WTC11 (cell line): ENCODE data around the gene ZC3H13. TPM values are rescaled to one million over a fixed set of nuclear protein-coding genes. Genes with fewer than 3 reads are reported as not detected.

Source experiments
- ATAC-seq: fragments of 200-7000 bp; cut with Tn5 transposase; 2 replicates; pipeline ENCODE4 v1.10.0; 2021; ENCODE audit warnings: mild to moderate bottlenecking, moderate library complexity
- CTCF ChIA-PET: fragments of 300-600 bp; sonication (Branson Sonifier 250); formaldehyde crosslinking; loops from one replicate; lab custom pipeline; 2021; ENCODE audit warnings: antibody characterized with exemption; lab: Charles Lee
- POLR2A ChIA-PET: fragments of 350-600 bp; sonication (Branson Sonifier 250); formaldehyde crosslinking; loops from one replicate; lab custom pipeline; 2021; ENCODE audit warnings: antibody characterized with exemption; lab: Charles Lee
- DNase-seq: peaks from one replicate; pipeline ENCODE4 v3.0.0; 2021; ENCODE audit warnings: low spot score
- H3K27ac Mint-ChIP-seq: 2 replicates; pipeline ENCODE4 v1.8.0; 2021; ENCODE audit warnings: mixed read lengths
- H3K27me3 Mint-ChIP-seq: 2 replicates; pipeline ENCODE4 v1.8.0; 2021; ENCODE audit warnings: low read depth, mild to moderate bottlenecking, moderate library complexity, mixed read lengths
- H3K36me3 Mint-ChIP-seq: 2 replicates; pipeline ENCODE4 v1.8.0; 2021; ENCODE audit warnings: mixed read lengths
- H3K4me1 Mint-ChIP-seq: 2 replicates; pipeline ENCODE4 v1.8.0; 2022; ENCODE audit warnings: mixed read lengths
- H3K4me3 Mint-ChIP-seq: 2 replicates; pipeline ENCODE4 v1.8.0; 2021; ENCODE audit warnings: mild to moderate bottlenecking, moderate library complexity, mixed read lengths
- H3K9me3 Mint-ChIP-seq: 2 replicates; pipeline ENCODE4 v1.8.0; 2021; ENCODE audit warnings: mixed read lengths
- CREB1 ChIP-seq: sonication (generic); formaldehyde crosslinking; IDR thresholded peaks from 2 replicates; pipeline ENCODE4 v1.8.0; 2023; ENCODE audit warnings: mild to moderate bottlenecking, missing genetic modification reagents
- CREM ChIP-seq: sonication (generic); formaldehyde crosslinking; IDR thresholded peaks from 2 replicates; pipeline ENCODE4 v1.8.1; 2022; ENCODE audit warnings: mild to moderate bottlenecking, missing genetic modification reagents, moderate library complexity
- ETV6 ChIP-seq: sonication (generic); formaldehyde crosslinking; IDR thresholded peaks from 2 replicates; pipeline ENCODE4 v1.8.1; 2022; ENCODE audit warnings: mild to moderate bottlenecking, missing genetic modification reagents
- HMGA2 ChIP-seq: fragments of 250-450 bp; sonication (Bioruptor Pico); IDR thresholded peaks from 2 replicates; pipeline ENCODE4 v1.4.0; 2021; ENCODE audit warnings: mild to moderate bottlenecking, moderate library complexity
- IRF2 ChIP-seq: sonication (generic); formaldehyde crosslinking; IDR thresholded peaks from 2 replicates; pipeline ENCODE4 v1.8.0; 2022; ENCODE audit warnings: low read depth, missing genetic modification reagents, borderline replicate concordance
- KAT7 ChIP-seq: sonication (generic); formaldehyde crosslinking; IDR thresholded peaks from 2 replicates; pipeline ENCODE4 v1.8.1; 2023; ENCODE audit warnings: missing genetic modification reagents, mild to moderate bottlenecking, borderline replicate concordance
- MXD4 ChIP-seq: fragments of 250-450 bp; sonication (Bioruptor Pico); IDR thresholded peaks from 2 replicates; pipeline ENCODE4 v1.8.0; 2021; ENCODE audit warnings: mild to moderate bottlenecking, moderate library complexity, borderline replicate concordance
- NFE2L1 ChIP-seq: sonication (generic); formaldehyde crosslinking; IDR thresholded peaks from 2 replicates; pipeline ENCODE4 v1.8.1; 2023; ENCODE audit warnings: missing genetic modification reagents
- NFYB ChIP-seq: sonication (generic); formaldehyde crosslinking; conservative IDR thresholded peaks from 2 replicates; pipeline ENCODE4 v1.8.0; 2022; ENCODE audit warnings: low read depth, missing genetic modification reagents
- NR1H2 ChIP-seq: sonication (generic); formaldehyde crosslinking; IDR thresholded peaks from 2 replicates; pipeline ENCODE4 v1.9.0; 2021; ENCODE audit warnings: mild to moderate bottlenecking, moderate library complexity, missing genetic modification reagents
- NR2C2 ChIP-seq: sonication (generic); formaldehyde crosslinking; IDR thresholded peaks from 2 replicates; pipeline ENCODE4 v1.8.0; 2022; ENCODE audit warnings: mild to moderate bottlenecking, missing genetic modification reagents
- NR3C1 ChIP-seq: sonication (generic); formaldehyde crosslinking; conservative IDR thresholded peaks from 2 replicates; pipeline ENCODE4 v1.8.1; 2023; ENCODE audit warnings: low read depth, mild to moderate bottlenecking, missing genetic modification reagents
- PRRX2 ChIP-seq: fragments of 250-450 bp; sonication (Bioruptor Pico); IDR thresholded peaks from 2 replicates; pipeline ENCODE4 v1.8.0; 2021; ENCODE audit warnings: mild to moderate bottlenecking
- TEAD1 ChIP-seq: sonication (generic); formaldehyde crosslinking; IDR thresholded peaks from 2 replicates; pipeline ENCODE4 v1.8.0; 2022; ENCODE audit warnings: mild to moderate bottlenecking, missing genetic modification reagents
- ZBTB21 ChIP-seq: sonication (generic); formaldehyde crosslinking; IDR thresholded peaks from 2 replicates; pipeline ENCODE4 v1.8.1; 2023; ENCODE audit warnings: mild to moderate bottlenecking, missing genetic modification reagents, borderline replicate concordance
- ZNF219 ChIP-seq: sonication (generic); formaldehyde crosslinking; IDR thresholded peaks from 2 replicates; pipeline ENCODE4 v1.8.0; 2023; ENCODE audit warnings: missing genetic modification reagents, mild to moderate bottlenecking, borderline replicate concordance
- ZNF416 ChIP-seq: fragments of 250-450 bp; sonication (Bioruptor Pico); IDR thresholded peaks from 2 replicates; pipeline ENCODE4 v1.9.0; 2021; ENCODE audit warnings: mild to moderate bottlenecking, inconsistent platforms
- ZNF671 ChIP-seq: fragments of 250-450 bp; sonication (Bioruptor Pico); IDR thresholded peaks from 2 replicates; pipeline ENCODE4 v1.8.0; 2021; ENCODE audit warnings: mild to moderate bottlenecking
- total RNA-seq: library from RNA; stranded (reverse); gene quantifications from 3 replicates; pipeline ENCODE4 v1.2.3, GENCODE V29; 2021
- TF ChIP-seq, protein P1 (sequence below): sonication (generic); formaldehyde crosslinking; IDR thresholded peaks from 2 replicates; pipeline ENCODE4 v1.8.0; 2022; ENCODE audit warnings: missing genetic modification reagents
- TF ChIP-seq, protein P2 (sequence below): sonication (generic); formaldehyde crosslinking; IDR thresholded peaks from 2 replicates; pipeline ENCODE4 v1.8.0; 2022; ENCODE audit warnings: mild to moderate bottlenecking, missing genetic modification reagents
- TF ChIP-seq, protein P3 (sequence below): sonication (generic); formaldehyde crosslinking; IDR thresholded peaks from 2 replicates; pipeline ENCODE4 v1.8.1; 2023; ENCODE audit warnings: mild to moderate bottlenecking, missing genetic modification reagents, moderate library complexity
- TF ChIP-seq, protein P4 (sequence below): sonication (generic); formaldehyde crosslinking; IDR thresholded peaks from 2 replicates; pipeline ENCODE4 v1.8.1; 2023; ENCODE audit warnings: mild to moderate bottlenecking, missing genetic modification reagents
- TF ChIP-seq, protein P5 (sequence below): sonication (generic); formaldehyde crosslinking; IDR thresholded peaks from 2 replicates; pipeline ENCODE4 v1.8.1; 2022; ENCODE audit warnings: mild to moderate bottlenecking, missing genetic modification reagents, moderate library complexity, borderline replicate concordance
- TF ChIP-seq, protein P6 (sequence below): sonication (generic); formaldehyde crosslinking; IDR thresholded peaks from 2 replicates; pipeline ENCODE4 v1.8.1; 2022; ENCODE audit warnings: missing genetic modification reagents, borderline replicate concordance

The ZC3H13 gene
- total RNA-seq, 1 experiment from 2014 or later, result 49.7 TPM

DNA sequence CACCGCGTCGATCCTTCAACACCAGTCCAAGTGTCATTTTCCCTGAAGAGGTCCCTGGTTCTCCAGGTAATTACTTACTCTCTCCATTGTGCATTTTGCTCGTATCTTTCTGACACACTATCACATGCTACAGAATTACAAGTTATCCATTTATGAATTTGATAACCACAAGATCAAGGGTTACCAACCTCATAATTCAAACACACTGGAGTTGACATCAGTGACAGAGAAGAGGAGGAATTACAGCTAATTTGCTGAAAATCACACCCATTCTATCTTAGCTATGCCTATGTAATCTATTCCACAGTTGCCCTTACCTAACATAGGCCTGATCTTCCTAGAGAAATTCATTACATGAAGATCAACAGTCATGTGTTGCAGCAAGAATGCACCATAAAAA is 14.2 kb downstream of the ZC3H13 start:
- ATAC-seq, result no peak
- no peaks in the 10 kb centered on the region for H3K27me3 Mint-ChIP-seq
- POLR2A ChIA-PET, result no interaction called here
- TF ChIP-seq NR2C2 (CRISPR knock-in tag) (no peak), NFE2L1 (CRISPR knock-in tag) (no peak), TEAD1 (CRISPR knock-in tag) (no peak)
- TF ChIP-seq, all 79 proteins: peak for 0
- Mint-ChIP-seq H3K4me1 (no peaks in the 10 kb centered on the region), H3K36me3 (peaks cover 37% of the 10 kb centered on the region), H3K27ac (no peak overlapping the region), H3K9me3 (no peaks in the 10 kb centered on the region), H3K4me3 (no peak overlapping the region)
- DNase-seq, result no peak
- CTCF ChIA-PET, result no interaction called here

DNA sequence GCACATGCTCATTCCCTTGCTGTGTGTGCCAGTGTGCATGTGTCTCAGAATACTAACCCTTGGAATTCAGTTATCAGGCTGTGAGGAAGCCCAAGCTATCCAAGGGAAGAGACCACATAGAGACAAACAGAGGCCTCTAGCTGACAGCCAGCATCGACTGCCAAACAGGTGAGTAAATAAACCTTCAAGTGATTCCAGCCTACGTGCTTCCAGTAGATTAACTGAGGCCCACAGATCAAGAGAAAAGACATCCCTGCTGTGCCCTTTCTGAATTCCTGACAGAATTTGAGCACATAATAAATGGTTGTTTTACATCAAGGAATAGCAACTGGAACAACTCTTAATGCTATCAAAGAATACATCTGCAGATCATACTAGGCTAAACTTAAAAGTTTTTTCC is 17.5 kb downstream of the ZC3H13 start:
- Mint-ChIP-seq H3K36me3 (peaks cover 45% of the 10 kb centered on the region), H3K27ac (no peak overlapping the region), H3K4me3 (no peak overlapping the region), H3K27me3 (no peaks in the 10 kb centered on the region), H3K9me3 (peaks cover 18% of the 10 kb centered on the region), H3K4me1 (no peaks in the 10 kb centered on the region)
- TF ChIP-seq ZNF671 (CRISPR knock-in tag), result no peak
- no peak for TF ChIP-seq KAT7 (CRISPR knock-in tag)
- no peak for TF ChIP-seq ZBTB21 (CRISPR knock-in tag)
- ChIA-PET POLR2A (no interaction called here), CTCF (no interaction called here)
- DNase-seq (no peak), ATAC-seq (no peak)

DNA sequence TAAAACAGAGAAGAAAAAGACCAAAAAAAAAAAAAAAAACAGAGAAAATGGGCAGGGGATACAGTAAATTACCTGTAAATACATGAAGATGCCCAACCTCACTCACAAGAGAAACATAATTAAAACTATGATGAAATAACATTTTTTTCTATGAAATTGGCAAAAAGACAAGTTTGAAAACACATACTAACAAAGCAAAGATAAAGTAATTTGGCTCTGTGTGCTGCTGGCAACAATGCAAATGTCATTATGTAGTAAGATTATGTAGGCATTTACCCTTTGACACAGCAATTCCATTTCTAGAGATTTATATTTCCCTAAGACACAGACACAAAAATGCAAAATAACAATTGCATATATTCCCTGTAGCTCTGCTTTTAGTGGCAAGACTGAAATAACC is 20.2 kb downstream of the ZC3H13 start:
- ATAC-seq, result no peak
- no peak for TF ChIP-seq ZNF671 (CRISPR knock-in tag)
- TF ChIP-seq CREB1 (CRISPR knock-in tag), result no peak
- no peak for TF ChIP-seq NR1H2 (CRISPR knock-in tag)
- no peak for TF ChIP-seq NFYB
- TF ChIP-seq PRRX2, result no peak
- TF ChIP-seq ZNF219 (CRISPR knock-in tag), result no peak
- no peak for TF ChIP-seq MXD4 (CRISPR knock-in tag)
- TF ChIP-seq IRF2 (CRISPR knock-in tag), result no peak
- TF ChIP-seq, protein P1, sequence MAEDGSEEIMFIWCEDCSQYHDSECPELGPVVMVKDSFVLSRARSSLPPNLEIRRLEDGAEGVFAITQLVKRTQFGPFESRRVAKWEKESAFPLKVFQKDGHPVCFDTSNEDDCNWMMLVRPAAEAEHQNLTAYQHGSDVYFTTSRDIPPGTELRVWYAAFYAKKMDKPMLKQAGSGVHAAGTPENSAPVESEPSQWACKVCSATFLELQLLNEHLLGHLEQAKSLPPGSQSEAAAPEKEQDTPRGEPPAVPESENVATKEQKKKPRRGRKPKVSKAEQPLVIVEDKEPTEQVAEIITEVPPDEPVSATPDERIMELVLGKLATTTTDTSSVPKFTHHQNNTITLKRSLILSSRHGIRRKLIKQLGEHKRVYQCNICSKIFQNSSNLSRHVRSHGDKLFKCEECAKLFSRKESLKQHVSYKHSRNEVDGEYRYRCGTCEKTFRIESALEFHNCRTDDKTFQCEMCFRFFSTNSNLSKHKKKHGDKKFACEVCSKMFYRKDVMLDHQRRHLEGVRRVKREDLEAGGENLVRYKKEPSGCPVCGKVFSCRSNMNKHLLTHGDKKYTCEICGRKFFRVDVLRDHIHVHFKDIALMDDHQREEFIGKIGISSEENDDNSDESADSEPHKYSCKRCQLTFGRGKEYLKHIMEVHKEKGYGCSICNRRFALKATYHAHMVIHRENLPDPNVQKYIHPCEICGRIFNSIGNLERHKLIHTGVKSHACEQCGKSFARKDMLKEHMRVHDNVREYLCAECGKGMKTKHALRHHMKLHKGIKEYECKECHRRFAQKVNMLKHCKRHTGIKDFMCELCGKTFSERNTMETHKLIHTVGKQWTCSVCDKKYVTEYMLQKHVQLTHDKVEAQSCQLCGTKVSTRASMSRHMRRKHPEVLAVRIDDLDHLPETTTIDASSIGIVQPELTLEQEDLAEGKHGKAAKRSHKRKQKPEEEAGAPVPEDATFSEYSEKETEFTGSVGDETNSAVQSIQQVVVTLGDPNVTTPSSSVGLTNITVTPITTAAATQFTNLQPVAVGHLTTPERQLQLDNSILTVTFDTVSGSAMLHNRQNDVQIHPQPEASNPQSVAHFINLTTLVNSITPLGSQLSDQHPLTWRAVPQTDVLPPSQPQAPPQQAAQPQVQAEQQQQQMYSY, result no peak
- TF ChIP-seq CREM, result no peak
- TF ChIP-seq, protein P2, sequence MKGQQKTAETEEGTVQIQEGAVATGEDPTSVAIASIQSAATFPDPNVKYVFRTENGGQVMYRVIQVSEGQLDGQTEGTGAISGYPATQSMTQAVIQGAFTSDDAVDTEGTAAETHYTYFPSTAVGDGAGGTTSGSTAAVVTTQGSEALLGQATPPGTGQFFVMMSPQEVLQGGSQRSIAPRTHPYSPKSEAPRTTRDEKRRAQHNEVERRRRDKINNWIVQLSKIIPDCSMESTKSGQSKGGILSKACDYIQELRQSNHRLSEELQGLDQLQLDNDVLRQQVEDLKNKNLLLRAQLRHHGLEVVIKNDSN (CRISPR knock-in tag), result no peak
- TF ChIP-seq, protein P3, sequence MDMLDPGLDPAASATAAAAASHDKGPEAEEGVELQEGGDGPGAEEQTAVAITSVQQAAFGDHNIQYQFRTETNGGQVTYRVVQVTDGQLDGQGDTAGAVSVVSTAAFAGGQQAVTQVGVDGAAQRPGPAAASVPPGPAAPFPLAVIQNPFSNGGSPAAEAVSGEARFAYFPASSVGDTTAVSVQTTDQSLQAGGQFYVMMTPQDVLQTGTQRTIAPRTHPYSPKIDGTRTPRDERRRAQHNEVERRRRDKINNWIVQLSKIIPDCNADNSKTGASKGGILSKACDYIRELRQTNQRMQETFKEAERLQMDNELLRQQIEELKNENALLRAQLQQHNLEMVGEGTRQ (CRISPR knock-in tag), result no peak
- no peak for TF ChIP-seq ETV6 (CRISPR knock-in tag)
- TF ChIP-seq, protein P4, sequence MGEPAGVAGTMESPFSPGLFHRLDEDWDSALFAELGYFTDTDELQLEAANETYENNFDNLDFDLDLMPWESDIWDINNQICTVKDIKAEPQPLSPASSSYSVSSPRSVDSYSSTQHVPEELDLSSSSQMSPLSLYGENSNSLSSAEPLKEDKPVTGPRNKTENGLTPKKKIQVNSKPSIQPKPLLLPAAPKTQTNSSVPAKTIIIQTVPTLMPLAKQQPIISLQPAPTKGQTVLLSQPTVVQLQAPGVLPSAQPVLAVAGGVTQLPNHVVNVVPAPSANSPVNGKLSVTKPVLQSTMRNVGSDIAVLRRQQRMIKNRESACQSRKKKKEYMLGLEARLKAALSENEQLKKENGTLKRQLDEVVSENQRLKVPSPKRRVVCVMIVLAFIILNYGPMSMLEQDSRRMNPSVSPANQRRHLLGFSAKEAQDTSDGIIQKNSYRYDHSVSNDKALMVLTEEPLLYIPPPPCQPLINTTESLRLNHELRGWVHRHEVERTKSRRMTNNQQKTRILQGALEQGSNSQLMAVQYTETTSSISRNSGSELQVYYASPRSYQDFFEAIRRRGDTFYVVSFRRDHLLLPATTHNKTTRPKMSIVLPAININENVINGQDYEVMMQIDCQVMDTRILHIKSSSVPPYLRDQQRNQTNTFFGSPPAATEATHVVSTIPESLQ, result no peak
- TF ChIP-seq, protein P5, sequence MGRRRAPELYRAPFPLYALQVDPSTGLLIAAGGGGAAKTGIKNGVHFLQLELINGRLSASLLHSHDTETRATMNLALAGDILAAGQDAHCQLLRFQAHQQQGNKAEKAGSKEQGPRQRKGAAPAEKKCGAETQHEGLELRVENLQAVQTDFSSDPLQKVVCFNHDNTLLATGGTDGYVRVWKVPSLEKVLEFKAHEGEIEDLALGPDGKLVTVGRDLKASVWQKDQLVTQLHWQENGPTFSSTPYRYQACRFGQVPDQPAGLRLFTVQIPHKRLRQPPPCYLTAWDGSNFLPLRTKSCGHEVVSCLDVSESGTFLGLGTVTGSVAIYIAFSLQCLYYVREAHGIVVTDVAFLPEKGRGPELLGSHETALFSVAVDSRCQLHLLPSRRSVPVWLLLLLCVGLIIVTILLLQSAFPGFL (CRISPR knock-in tag), result no peak
- TF ChIP-seq HMGA2 (CRISPR knock-in tag), result no peak
- no peak for TF ChIP-seq ZNF416 (CRISPR knock-in tag)
- TF ChIP-seq NR3C1, result no peak
- TF ChIP-seq, protein P6, sequence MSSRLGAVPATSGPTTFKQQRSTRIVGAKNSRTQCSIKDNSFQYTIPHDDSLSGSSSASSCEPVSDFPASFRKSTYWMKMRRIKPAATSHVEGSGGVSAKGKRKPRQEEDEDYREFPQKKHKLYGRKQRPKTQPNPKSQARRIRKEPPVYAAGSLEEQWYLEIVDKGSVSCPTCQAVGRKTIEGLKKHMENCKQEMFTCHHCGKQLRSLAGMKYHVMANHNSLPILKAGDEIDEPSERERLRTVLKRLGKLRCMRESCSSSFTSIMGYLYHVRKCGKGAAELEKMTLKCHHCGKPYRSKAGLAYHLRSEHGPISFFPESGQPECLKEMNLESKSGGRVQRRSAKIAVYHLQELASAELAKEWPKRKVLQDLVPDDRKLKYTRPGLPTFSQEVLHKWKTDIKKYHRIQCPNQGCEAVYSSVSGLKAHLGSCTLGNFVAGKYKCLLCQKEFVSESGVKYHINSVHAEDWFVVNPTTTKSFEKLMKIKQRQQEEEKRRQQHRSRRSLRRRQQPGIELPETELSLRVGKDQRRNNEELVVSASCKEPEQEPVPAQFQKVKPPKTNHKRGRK (CRISPR knock-in tag), result no peak
- H3K36me3 Mint-ChIP-seq, result peaks cover 39% of the 10 kb centered on the region
- POLR2A ChIA-PET, result no interaction called here
- peaks cover 21% of the 10 kb centered on the region for H3K9me3 Mint-ChIP-seq
- no peaks in the 10 kb centered on the region for H3K27me3 Mint-ChIP-seq
- no peaks in the 10 kb centered on the region for H3K4me1 Mint-ChIP-seq
- DNase-seq, result no peak
- no peak overlapping the region for H3K4me3 Mint-ChIP-seq
- H3K27ac Mint-ChIP-seq, result no peak overlapping the region
- CTCF ChIA-PET, result no interaction called here
